HEK293T (cell line): ENCODE measurements around the gene SYT7.

ENCODE experiments used
- BHLHE40 ChIP-seq: fragments of 450-650 bp; IDR thresholded peaks from 2 replicates; pipeline ENCODE4 v1.6.1; 2016; ENCODE audit warnings: mild to moderate bottlenecking, moderate library complexity, borderline replicate concordance
- FOXA1 ChIP-seq: fragments of 450-650 bp; IDR thresholded peaks from 2 replicates; pipeline ENCODE4 v1.6.1; 2016; ENCODE audit warnings: mild to moderate bottlenecking
- FOXK2 ChIP-seq: fragments of 450-650 bp; IDR thresholded peaks from 2 replicates; pipeline ENCODE4 v1.6.1; 2016; ENCODE audit warnings: mild to moderate bottlenecking
- HDGF ChIP-seq: fragments of 450-650 bp; IDR thresholded peaks from 2 replicates; pipeline ENCODE4 v1.6.1; 2017; ENCODE audit warnings: antibody characterized with exemption, borderline replicate concordance
- NFRKB ChIP-seq: fragments of 450-650 bp; IDR thresholded peaks from 2 replicates; pipeline ENCODE4 v1.6.1; 2016; ENCODE audit warnings: mild to moderate bottlenecking, moderate library complexity
- PKNOX1 ChIP-seq: fragments of 450-650 bp; IDR thresholded peaks from 2 replicates; pipeline ENCODE4 v1.6.1; 2016
- ZNF384 ChIP-seq: fragments of 450-650 bp; IDR thresholded peaks from 2 replicates; pipeline ENCODE4 v1.6.1; 2016

DNA sequence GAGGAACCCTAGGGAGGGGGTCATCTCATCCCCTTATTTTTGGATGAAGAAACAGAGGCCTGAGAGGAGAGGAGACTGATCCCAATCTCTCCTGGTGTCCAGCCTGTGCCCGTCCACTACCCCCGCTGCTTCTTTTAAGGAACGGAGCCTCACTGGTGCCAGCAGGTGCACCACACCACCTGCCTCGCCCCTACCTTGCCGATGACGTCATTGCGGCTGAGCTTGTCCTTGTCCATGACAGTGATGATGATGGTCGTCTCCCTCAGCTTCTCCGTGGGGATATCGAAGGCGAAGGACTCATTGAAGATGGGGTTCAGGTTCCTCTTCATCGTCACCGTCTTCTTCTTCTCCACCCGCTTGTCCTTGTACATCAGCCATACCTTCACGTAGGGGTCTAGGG lies 58.0 kb downstream of the SYT7 start:
- TF ChIP-seq ZNF384: no peak
- no peak for TF ChIP-seq PKNOX1
- no peak for TF ChIP-seq HDGF
- no peak for TF ChIP-seq BHLHE40
- no peak for TF ChIP-seq NFRKB
- no peak for TF ChIP-seq FOXA1
- TF ChIP-seq FOXK2: no peak
